HUDEP-2 (cell line): ENCODE measurements around the gene ADCYAP1R1.
"Not testable (repeated sequence)": the region's sequence is repeated elsewhere in the genome, so short reads cannot be mapped to it uniquely, and the experiment has no call there.

Source experiments
- DNase-seq, 76 experiments: peaks; one replicate each; lab custom pipeline; 2025; ENCODE audit not compliant: unreplicated experiment in 76 of 76; lab: John Stamatoyannopoulos, UW

The ADCYAP1R1 gene

GRCh38 chr7:31125171-31125570, 73.1 kb downstream of the ADCYAP1R1 start:
- no peak for DNase-seq

GRCh38 chr7:31126976-31127375, 74.9 kb downstream of the ADCYAP1R1 start:
- no peak for DNase-seq

GRCh38 chr7:31129067-31129466, 77.0 kb downstream of the ADCYAP1R1 start:
- peak in 2 of 76 experiments; percentile 9 to 12 for DNase-seq

GRCh38 chr7:31133497-31133896, 81.4 kb downstream of the ADCYAP1R1 start:
- DNase-seq = no peak

- DNase-seq = peak in 59 of 76 experiments; percentile 1 to 68 (median 32)
Measured at GRCh38 chr7:31134246-31135188, 82.4 kb downstream of the ADCYAP1R1 start.

- no peak for DNase-seq
Measured at GRCh38 chr7:31137234-31137633, 85.1 kb downstream of the ADCYAP1R1 start.

- DNase-seq = no peak
Measured at GRCh38 chr7:31145339-31145738, 93.2 kb downstream of the ADCYAP1R1 start.

- DNase-seq = no peak
Measured at GRCh38 chr7:31146030-31146429, 93.9 kb downstream of the ADCYAP1R1 start.

GRCh38 chr7:31146538-31146937, 94.4 kb downstream of the ADCYAP1R1 start:
- no peak for DNase-seq

GRCh38 chr7:31151849-31152248, 99.7 kb downstream of the ADCYAP1R1 start:
- DNase-seq = no peak

GRCh38 chr7:31153318-31153717, 101.2 kb downstream of the ADCYAP1R1 start:
- DNase-seq = not testable (repeated sequence)

- no peak for DNase-seq
Measured at GRCh38 chr7:31160941-31161340, 108.8 kb downstream of the ADCYAP1R1 start.
